ENCODE measurements around the gene C6orf89.

C6orf89 gene

DNA sequence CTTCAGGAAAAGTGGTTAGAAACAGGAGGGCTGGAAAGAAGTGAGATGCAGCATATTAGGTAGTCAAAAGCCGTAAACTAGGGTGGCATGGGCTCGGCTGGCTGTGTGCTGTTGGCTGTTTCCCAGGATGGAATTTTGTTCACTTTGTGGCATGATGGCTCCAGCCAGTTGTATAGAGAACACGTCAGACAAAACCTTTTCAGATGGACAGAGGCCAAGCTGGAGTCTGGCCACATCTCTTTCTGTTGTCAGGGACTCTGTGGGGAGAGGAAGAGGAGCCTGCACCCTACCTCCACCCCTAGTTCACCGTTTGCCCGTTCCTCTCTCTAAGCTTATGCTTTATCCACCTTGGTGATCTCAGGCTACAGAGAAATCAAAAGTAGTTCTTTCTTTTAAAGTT, 22.0 kb downstream of the C6orf89 start:
- Mint-ChIP-seq H3K4me1 (peaks cover 20% of the 10 kb centered on the region), H3K36me3 (ENCODE audit: insufficient read depth) (peaks cover 30% of the 10 kb centered on the region), H3K4me3 (no peak overlapping the region), H3K27ac (ENCODE audit: low read depth) (no peak overlapping the region), H3K27me3 (no peaks in the 10 kb centered on the region), H3K9me3 (no peaks in the 10 kb centered on the region)
- ATAC-seq (replicated peaks; ENCODE audit: extremely low read depth, poor library complexity, severe bottlenecking) = no peak
- DNase-seq (ENCODE audit: low spot score in 2 of 2) = no peak

DNA sequence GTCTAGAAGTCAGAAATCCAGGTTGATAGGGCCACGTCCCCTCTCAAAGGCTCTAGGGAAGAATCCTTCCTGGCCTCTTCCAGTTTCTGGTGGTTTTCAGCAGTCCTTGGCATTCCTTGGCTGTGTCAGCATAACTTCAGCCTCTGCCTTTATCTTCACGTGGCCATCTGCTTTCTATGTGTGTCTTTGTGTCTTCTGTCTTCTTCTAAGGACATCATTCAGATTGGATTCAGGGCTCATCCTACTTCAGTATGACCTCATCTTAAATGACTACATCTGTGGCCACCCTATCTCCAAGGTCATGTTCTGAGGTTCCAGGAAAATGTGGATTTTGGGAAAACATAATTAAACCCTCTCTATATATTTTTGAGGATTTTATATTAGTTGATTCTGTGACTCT, 23.0 kb downstream of the C6orf89 start:
- no peaks in the 10 kb centered on the region for H3K27me3 Mint-ChIP-seq
- H3K4me1 Mint-ChIP-seq = peaks cover 28% of the 10 kb centered on the region
- H3K4me3 Mint-ChIP-seq = no peak overlapping the region
- no peak overlapping the region for H3K27ac Mint-ChIP-seq (ENCODE audit: low read depth)
- no peak for ATAC-seq (replicated peaks; ENCODE audit: extremely low read depth, poor library complexity, severe bottlenecking)
- peaks cover 21% of the 10 kb centered on the region for H3K36me3 Mint-ChIP-seq (ENCODE audit: insufficient read depth)
- no peak for DNase-seq (ENCODE audit: low spot score in 2 of 2)
- no peaks in the 10 kb centered on the region for H3K9me3 Mint-ChIP-seq

DNA sequence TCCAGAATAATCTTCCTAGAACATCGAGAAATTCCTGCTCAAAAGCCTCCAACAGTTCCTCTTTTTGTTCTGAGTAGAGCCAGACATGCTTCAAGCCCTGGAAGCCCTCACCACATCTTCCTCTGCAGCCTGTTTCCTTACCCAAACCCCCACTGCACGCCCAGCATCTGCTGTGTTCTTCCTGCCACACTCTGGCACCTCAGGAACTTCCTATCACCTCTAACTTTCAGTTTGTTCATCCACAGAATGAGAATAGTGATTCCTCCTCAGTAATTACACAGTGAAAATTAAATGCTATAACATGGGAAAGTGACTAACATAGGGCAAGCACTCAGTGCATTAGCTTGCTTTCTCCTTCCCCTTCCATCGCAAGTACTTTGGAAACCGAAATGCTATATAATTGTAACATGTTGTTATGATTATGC, 26.3 kb downstream of the C6orf89 start:
- H3K27ac Mint-ChIP-seq (ENCODE audit: low read depth) = peak overlapping the region; percentile 87
- H3K9me3 Mint-ChIP-seq = no peaks in the 10 kb centered on the region
- H3K4me1 Mint-ChIP-seq = peaks cover 23% of the 10 kb centered on the region
- peak overlapping the region; percentile 62 for H3K4me3 Mint-ChIP-seq
- peaks cover 13% of the 10 kb centered on the region for H3K36me3 Mint-ChIP-seq (ENCODE audit: insufficient read depth)
- DNase-seq (ENCODE audit: low spot score in 2 of 2) (no peak), ATAC-seq (replicated peaks; ENCODE audit: extremely low read depth, poor library complexity, severe bottlenecking) (peak; percentile 63)
- H3K27me3 Mint-ChIP-seq = no peaks in the 10 kb centered on the region

DNA sequence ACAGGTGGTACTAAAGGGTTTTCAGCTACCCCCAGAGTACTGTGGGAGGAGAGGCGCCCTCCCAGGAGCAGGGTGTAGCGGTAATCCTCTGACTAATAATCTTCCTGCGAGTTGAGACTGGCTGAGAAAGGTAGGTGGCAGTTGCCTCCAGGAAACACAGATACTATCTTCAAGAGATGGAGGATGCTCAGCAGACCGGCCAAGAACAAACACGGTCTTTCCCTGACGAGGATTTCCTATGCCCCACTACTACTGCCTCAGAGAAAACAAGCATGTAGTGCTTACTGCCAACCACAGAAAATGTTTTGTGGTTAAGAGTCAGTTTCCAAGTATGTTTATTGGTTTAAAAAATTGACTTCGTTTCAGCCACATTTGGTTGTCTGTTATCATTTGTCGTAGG, 26.8 kb downstream of the C6orf89 start:
- H3K4me1 Mint-ChIP-seq = peaks cover 22% of the 10 kb centered on the region
- DNase-seq (ENCODE audit: low spot score in 2 of 2) (peak in 1 of 2 donors; percentile 34), ATAC-seq (replicated peaks; ENCODE audit: extremely low read depth, poor library complexity, severe bottlenecking) (peak; percentile 93)
- H3K36me3 Mint-ChIP-seq (ENCODE audit: insufficient read depth) = peaks cover 17% of the 10 kb centered on the region
- no peaks in the 10 kb centered on the region for H3K9me3 Mint-ChIP-seq
- H3K4me3 Mint-ChIP-seq = peak overlapping the region; percentile 62
- peak overlapping the region; percentile 87 for H3K27ac Mint-ChIP-seq (ENCODE audit: low read depth)
- H3K27me3 Mint-ChIP-seq = no peaks in the 10 kb centered on the region

DNA sequence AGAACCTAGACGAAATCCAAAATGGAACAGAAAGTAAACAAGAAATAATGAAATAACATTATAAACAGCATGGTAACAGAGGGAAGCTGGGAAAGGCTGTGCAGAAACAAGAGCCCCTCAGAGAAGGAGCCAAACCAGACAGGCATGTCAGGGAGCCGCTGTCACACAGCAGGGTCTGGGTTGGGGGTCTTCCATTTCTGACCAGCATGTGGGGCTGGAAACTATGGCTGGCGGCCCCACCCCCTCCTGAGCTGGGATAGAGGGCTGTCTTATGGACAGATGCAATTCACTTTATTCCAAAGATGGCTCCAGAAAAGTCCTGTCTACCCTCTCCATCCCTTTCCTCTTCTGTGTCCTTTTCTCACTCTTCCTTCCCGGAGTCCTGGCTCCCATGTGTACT, 27.3 kb downstream of the C6orf89 start:
- Mint-ChIP-seq H3K27ac (ENCODE audit: low read depth) (peak overlapping the region; percentile 87), H3K36me3 (ENCODE audit: insufficient read depth) (peaks cover 17% of the 10 kb centered on the region), H3K27me3 (no peaks in the 10 kb centered on the region), H3K4me3 (peak overlapping the region; percentile 62), H3K4me1 (peaks cover 22% of the 10 kb centered on the region), H3K9me3 (no peaks in the 10 kb centered on the region)
- no peak for DNase-seq (ENCODE audit: low spot score in 2 of 2)
- ATAC-seq (replicated peaks; ENCODE audit: extremely low read depth, poor library complexity, severe bottlenecking) = no peak

DNA sequence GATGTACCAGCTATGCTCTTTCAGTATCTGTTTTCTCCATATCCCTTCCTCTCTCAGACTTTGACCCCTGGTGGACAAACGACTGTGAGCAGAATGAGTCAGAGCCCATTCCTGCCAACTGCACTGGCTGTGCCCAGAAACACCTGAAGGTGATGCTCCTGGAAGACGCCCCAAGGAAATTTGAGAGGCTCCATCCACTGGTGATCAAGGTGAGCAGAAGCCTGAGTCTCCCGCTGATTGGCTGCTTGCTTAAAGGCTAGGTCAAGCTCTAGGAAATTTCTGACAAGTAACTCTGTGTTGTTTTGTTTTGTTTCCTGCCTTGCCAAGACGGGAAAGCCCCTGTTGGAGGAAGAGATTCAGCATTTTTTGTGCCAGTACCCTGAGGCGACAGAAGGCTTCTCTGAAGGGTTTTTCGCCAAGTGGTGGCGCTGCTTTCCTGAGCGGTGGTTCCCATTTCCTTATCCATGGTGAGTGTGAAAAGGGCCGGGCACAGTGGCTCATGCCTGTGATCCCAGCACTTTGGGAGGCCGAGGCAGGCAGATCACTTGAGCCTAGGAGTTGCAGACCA, 28.6 kb downstream of the C6orf89 start:
- no peak for ATAC-seq (replicated peaks; ENCODE audit: extremely low read depth, poor library complexity, severe bottlenecking)
- Mint-ChIP-seq H3K4me3 (peak overlapping the region; percentile 35), H3K4me1 (peaks cover 22% of the 10 kb centered on the region), H3K27ac (ENCODE audit: low read depth) (peak overlapping the region; percentile 38), H3K9me3 (no peaks in the 10 kb centered on the region), H3K36me3 (ENCODE audit: insufficient read depth) (peaks cover 20% of the 10 kb centered on the region), H3K27me3 (no peaks in the 10 kb centered on the region)
- no peak for DNase-seq (ENCODE audit: low spot score in 2 of 2)

DNA sequence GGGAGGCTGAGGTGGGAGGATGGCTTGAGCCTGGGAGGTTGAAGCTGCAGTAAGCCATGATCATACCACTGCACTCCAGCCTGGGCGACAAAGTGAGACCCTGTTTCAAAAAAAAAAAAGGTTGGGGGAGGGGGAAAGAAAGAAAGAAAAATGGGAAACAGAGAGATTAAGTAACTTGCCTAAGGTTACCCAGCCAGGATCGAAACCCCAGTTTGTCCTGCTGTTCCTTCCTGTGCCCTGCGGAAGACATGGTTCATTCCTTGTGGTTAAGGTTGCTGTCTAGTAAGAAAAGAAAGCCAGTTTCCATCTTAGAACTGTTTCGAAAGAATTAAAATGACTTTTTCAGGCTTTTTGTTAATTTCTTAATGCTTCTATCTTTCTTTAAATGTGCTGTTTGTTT, 29.8 kb downstream of the C6orf89 start:
- Mint-ChIP-seq H3K4me1 (peaks cover 22% of the 10 kb centered on the region), H3K4me3 (no peak overlapping the region), H3K9me3 (no peaks in the 10 kb centered on the region), H3K27me3 (no peaks in the 10 kb centered on the region), H3K27ac (ENCODE audit: low read depth) (no peak overlapping the region), H3K36me3 (ENCODE audit: insufficient read depth) (peaks cover 25% of the 10 kb centered on the region)
- DNase-seq (ENCODE audit: low spot score in 2 of 2) = no peak
- ATAC-seq (replicated peaks; ENCODE audit: extremely low read depth, poor library complexity, severe bottlenecking) = no peak

DNA sequence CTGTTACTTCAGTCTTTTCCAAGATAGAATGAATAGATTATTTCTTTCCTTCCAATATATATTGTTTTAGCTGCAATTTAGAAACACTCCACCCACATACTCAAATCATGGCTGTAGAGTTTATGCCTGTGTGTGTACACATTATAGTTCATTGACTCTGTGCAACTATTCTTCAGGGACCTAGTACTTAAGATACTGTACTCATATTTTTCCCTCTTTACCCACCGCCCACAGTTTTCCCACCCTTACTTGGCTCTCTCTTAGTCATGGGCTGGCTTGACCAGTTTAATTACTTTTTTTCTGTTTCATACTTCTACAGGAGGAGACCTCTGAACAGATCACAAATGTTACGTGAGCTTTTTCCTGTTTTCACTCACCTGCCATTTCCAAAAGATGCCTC, 30.4 kb downstream of the C6orf89 start:
- Mint-ChIP-seq H3K36me3 (ENCODE audit: insufficient read depth) (peaks cover 27% of the 10 kb centered on the region), H3K4me1 (peaks cover 22% of the 10 kb centered on the region), H3K4me3 (no peak overlapping the region), H3K27ac (ENCODE audit: low read depth) (no peak overlapping the region), H3K27me3 (no peaks in the 10 kb centered on the region), H3K9me3 (no peaks in the 10 kb centered on the region)
- ATAC-seq (replicated peaks; ENCODE audit: extremely low read depth, poor library complexity, severe bottlenecking) = no peak
- no peak for DNase-seq (ENCODE audit: low spot score in 2 of 2)

DNA sequence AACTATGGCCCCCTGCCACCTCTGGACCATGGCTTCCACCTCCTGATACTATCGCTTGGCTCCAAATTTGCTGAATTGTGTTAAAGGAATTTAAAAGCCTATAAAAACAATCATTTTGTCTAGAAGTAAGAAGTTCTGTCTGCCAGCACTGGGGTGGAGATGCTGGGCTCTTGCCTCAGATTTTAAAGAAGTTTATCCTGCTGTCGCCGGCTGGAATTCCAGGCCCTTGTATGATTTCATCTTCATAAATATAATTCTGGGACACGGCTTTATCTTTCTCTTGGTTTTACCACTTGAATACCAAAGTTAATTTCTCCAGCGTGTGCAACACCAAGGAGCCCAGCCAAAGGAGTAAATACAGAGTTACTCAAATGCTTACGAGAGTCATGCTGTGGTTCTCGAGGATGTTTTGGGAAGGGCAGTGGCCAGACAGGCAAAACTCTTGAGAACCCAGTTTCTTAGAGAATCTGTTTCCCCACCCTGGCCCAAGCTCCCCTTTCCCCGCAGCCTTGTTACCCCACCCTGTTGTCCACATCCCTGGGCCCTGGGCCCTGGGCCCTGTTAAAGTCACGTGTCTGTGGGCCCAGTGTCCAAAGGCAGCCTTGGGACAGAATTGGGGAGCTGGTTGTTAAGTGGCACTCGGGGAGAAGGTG, 31.9 kb downstream of the C6orf89 start:
- ATAC-seq (replicated peaks; ENCODE audit: extremely low read depth, poor library complexity, severe bottlenecking) (no peak), DNase-seq (ENCODE audit: low spot score in 2 of 2) (no peak)
- H3K9me3 Mint-ChIP-seq = no peaks in the 10 kb centered on the region
- H3K27me3 Mint-ChIP-seq = no peaks in the 10 kb centered on the region
- peaks cover 9% of the 10 kb centered on the region for H3K4me1 Mint-ChIP-seq
- no peak overlapping the region for H3K27ac Mint-ChIP-seq (ENCODE audit: low read depth)
- H3K4me3 Mint-ChIP-seq = no peak overlapping the region
- peaks cover 25% of the 10 kb centered on the region for H3K36me3 Mint-ChIP-seq (ENCODE audit: insufficient read depth)

DNA sequence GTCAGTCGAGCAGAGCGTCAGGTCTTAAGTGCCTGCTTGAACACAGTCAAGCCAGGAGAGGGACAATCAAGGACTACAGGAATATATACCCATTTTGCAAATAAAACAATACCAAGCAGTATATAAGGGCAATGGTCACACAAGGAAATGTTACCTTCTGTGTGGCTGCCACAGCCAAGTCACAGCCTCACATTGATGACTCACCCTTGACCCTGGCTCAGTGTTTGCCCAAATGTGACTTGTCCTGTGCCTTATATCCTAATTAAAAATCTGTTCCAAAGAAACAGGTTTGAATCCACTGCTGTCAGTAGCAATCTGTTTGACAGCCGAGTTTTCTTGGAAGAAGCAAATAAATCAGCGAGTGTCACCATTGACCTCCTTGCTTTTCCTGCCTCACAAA, 34.3 kb downstream of the C6orf89 start:
- no peaks in the 10 kb centered on the region for H3K9me3 Mint-ChIP-seq
- peaks cover 28% of the 10 kb centered on the region for H3K36me3 Mint-ChIP-seq (ENCODE audit: insufficient read depth)
- no peaks in the 10 kb centered on the region for H3K4me1 Mint-ChIP-seq
- H3K27me3 Mint-ChIP-seq = no peaks in the 10 kb centered on the region
- H3K4me3 Mint-ChIP-seq = no peak overlapping the region
- DNase-seq (ENCODE audit: low spot score in 2 of 2) (no peak), ATAC-seq (replicated peaks; ENCODE audit: extremely low read depth, poor library complexity, severe bottlenecking) (no peak)
- no peak overlapping the region for H3K27ac Mint-ChIP-seq (ENCODE audit: low read depth)

DNA sequence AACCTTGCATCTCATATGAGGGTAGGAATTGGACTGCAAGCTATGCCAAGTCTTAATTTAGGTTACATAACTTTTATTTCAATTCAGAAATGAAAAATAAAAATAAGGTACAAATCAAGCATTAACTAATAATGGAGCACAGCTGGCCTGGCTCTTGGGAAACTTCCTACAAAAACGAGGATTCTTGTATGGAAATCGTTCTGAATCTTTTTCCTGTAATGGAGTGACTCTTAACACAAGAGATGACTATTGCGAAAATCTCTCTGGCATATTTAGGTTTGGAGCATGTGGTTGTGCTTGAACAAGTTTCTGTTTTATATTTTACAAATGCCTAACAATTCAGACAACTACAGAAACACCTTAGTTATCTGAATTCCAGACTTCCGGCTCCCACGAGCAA, 34.8 kb downstream of the C6orf89 start:
- Mint-ChIP-seq H3K4me1 (no peaks in the 10 kb centered on the region), H3K27ac (ENCODE audit: low read depth) (no peak overlapping the region), H3K27me3 (no peaks in the 10 kb centered on the region), H3K36me3 (ENCODE audit: insufficient read depth) (peaks cover 30% of the 10 kb centered on the region), H3K4me3 (no peak overlapping the region), H3K9me3 (no peaks in the 10 kb centered on the region)
- DNase-seq (ENCODE audit: low spot score in 2 of 2) (no peak), ATAC-seq (replicated peaks; ENCODE audit: extremely low read depth, poor library complexity, severe bottlenecking) (no peak)

DNA sequence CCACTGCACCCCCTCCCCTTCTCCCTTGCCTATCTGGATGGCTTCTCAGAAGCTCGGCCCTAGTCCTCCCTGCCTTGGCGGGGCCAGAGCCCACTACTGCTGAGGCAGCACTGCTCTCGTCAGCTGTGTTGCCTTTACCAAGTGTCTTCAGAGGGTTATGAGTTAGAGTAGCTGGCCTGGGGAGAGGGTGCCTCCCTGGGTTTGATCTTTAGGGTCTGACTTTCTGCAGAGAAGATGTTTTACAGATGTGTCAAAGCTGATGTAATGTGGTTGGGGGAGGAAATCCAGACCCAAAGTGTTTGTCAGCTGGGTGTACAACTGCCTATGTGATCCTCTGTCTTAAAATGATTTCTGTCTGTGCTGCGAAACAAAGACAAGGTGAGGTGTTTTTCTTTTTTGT, 38.4 kb downstream of the C6orf89 start:
- H3K27me3 Mint-ChIP-seq = no peaks in the 10 kb centered on the region
- H3K4me3 Mint-ChIP-seq = no peak overlapping the region
- no peaks in the 10 kb centered on the region for H3K4me1 Mint-ChIP-seq
- DNase-seq (ENCODE audit: low spot score in 2 of 2) = no peak
- H3K9me3 Mint-ChIP-seq = no peaks in the 10 kb centered on the region
- peaks cover 16% of the 10 kb centered on the region for H3K36me3 Mint-ChIP-seq (ENCODE audit: insufficient read depth)
- H3K27ac Mint-ChIP-seq (ENCODE audit: low read depth) = no peak overlapping the region
- ATAC-seq (replicated peaks; ENCODE audit: extremely low read depth, poor library complexity, severe bottlenecking) = no peak

DNA sequence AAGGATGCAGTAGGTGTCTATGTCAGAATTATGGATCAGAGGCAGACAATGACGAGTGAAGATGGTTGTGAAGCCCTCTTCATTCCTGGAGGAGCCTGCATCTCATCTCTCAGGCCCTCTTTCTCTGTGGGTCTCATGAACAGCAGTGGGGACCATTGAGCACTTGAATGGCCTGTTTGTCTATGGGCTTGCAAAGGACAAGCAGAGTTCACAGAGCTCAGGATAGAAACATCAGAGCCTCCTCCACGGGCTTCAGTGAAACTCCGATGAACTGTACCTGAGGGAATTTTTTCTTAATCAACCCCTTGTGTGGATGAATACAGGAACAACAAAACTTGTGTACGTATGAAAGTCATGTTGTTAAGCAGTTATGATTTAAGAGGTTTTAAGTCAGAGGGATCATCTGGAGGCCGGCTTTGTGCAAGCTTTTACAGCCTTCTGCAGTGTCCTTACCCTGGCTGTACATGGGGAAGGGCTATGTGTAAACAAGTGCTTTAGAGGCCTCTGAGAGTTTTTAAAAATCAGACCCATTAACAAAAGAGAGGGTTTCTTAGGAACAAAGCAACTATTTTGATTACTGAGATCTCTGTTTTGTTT, 39.1 kb downstream of the C6orf89 start:
- no peak overlapping the region for H3K4me3 Mint-ChIP-seq
- H3K4me1 Mint-ChIP-seq = no peaks in the 10 kb centered on the region
- no peak for ATAC-seq (replicated peaks; ENCODE audit: extremely low read depth, poor library complexity, severe bottlenecking)

More for the DNA sequence above, 39.1 kb downstream of the C6orf89 start:
- Mint-ChIP-seq H3K36me3 (ENCODE audit: insufficient read depth) (peaks cover 10% of the 10 kb centered on the region), H3K27ac (ENCODE audit: low read depth) (peak overlapping the region; percentile 79), H3K27me3 (no peaks in the 10 kb centered on the region), H3K9me3 (no peaks in the 10 kb centered on the region)
- no peak for DNase-seq (ENCODE audit: low spot score in 2 of 2)
